ENCODE data around the gene BCL7A.

Gene BCL7A

GRCh38 chr12:122001466-122002209 is 20.0 kb upstream of the BCL7A start:
- no peak for DNase-seq (ENCODE audit: low read depth)

GRCh38 chr12:122003651-122004611 is 17.8 kb upstream of the BCL7A start:
- peak; percentile 25 for DNase-seq (ENCODE audit: low read depth)

GRCh38 chr12:122004633-122005071 is 17.0 kb upstream of the BCL7A start:
- peak; percentile 22 for DNase-seq (ENCODE audit: low read depth)

GRCh38 chr12:122005252-122005776 is 16.4 kb upstream of the BCL7A start:
- no peak for DNase-seq (ENCODE audit: low read depth)

GRCh38 chr12:122006186-122006926 is 15.3 kb upstream of the BCL7A start:
- DNase-seq (ENCODE audit: low read depth) = no peak

- no peak for DNase-seq (ENCODE audit: low read depth)
Observed at GRCh38 chr12:122009741-122010140, 11.9 kb upstream of the BCL7A start.

- DNase-seq (ENCODE audit: low read depth) = no peak
Observed at GRCh38 chr12:122012184-122012583, 9.5 kb upstream of the BCL7A start.

GRCh38 chr12:122013136-122013535 is 8.5 kb upstream of the BCL7A start:
- DNase-seq (ENCODE audit: low read depth) = no peak

GRCh38 chr12:122013791-122014590 is 7.7 kb upstream of the BCL7A start:
- DNase-seq (ENCODE audit: low read depth) = no peak

- no peak for DNase-seq (ENCODE audit: low read depth)
Observed at GRCh38 chr12:122014781-122015180, 6.9 kb upstream of the BCL7A start.

GRCh38 chr12:122018457-122018856 is 3.2 kb upstream of the BCL7A start:
- no peak for DNase-seq (ENCODE audit: low read depth)

GRCh38 chr12:122018937-122019336 is 2.7 kb upstream of the BCL7A start:
- no peak for DNase-seq (ENCODE audit: low read depth)

GRCh38 chr12:122020795-122021192 is 890 bp upstream of the BCL7A start:
- no peak for DNase-seq (ENCODE audit: low read depth)

- no peak for DNase-seq (ENCODE audit: low read depth)
Observed at GRCh38 chr12:122021193-122021821, 377 bp upstream of the BCL7A start.

- DNase-seq (ENCODE audit: low read depth) = no peak
Observed at GRCh38 chr12:122022393-122023338, 982 bp downstream of the BCL7A start.

- DNase-seq (ENCODE audit: low read depth) = peak; percentile 68
Observed at GRCh38 chr12:122023339-122024131, 1.9 kb downstream of the BCL7A start.

GRCh38 chr12:122024132-122024785 is 2.6 kb downstream of the BCL7A start:
- DNase-seq (ENCODE audit: low read depth) = no peak

GRCh38 chr12:122026706-122027333 is 5.1 kb downstream of the BCL7A start:
- no peak for DNase-seq (ENCODE audit: low read depth)
